Neural crest cell (in vitro differentiated cells): ENCODE data around the gene GH2. TPM values are rescaled to one million over a fixed set of nuclear protein-coding genes. Genes with fewer than 3 reads are reported as not detected.
"Not testable (repeated sequence)": the region's sequence is repeated elsewhere in the genome, so short reads cannot be mapped to it uniquely, and the experiment has no call there.

Experiments
- DNase-seq: peaks from one replicate; pipeline ENCODE4 v3.0.0; 2021; ENCODE audit warnings: low read depth, mixed read lengths, low spot score
- H3K27ac Mint-ChIP-seq: one replicate; pipeline ENCODE4 v1.8.0; 2021; ENCODE audit warnings: mild to moderate bottlenecking, mixed read lengths; ENCODE audit not compliant: unreplicated experiment
- H3K27me3 Mint-ChIP-seq: 2 replicates; pipeline ENCODE4 v1.8.0; 2021; ENCODE audit warnings: low read depth, mild to moderate bottlenecking, mixed read lengths
- H3K36me3 Mint-ChIP-seq: 2 replicates; pipeline ENCODE4 v1.8.0; 2021; ENCODE audit warnings: low read depth, mild to moderate bottlenecking, mixed read lengths
- H3K4me1 Mint-ChIP-seq: 2 replicates; pipeline ENCODE4 v1.8.0; 2021; ENCODE audit warnings: mixed read lengths
- H3K4me3 Mint-ChIP-seq: one replicate; pipeline ENCODE4 v1.8.0; 2021; ENCODE audit warnings: mild to moderate bottlenecking, mixed read lengths
- H3K9me3 Mint-ChIP-seq: 2 replicates; pipeline ENCODE4 v1.8.0; 2021; ENCODE audit warnings: mixed read lengths
- CTCF ChIP-seq: fragments of 200-600 bp; sonication (generic); conservative IDR thresholded peaks from 2 replicates; pipeline ENCODE4 v1.5.0; 2021; ENCODE audit warnings: antibody characterized with exemption, mild to moderate bottlenecking
- total RNA-seq: library from RNA; stranded (reverse); gene quantifications from 2 replicates; pipeline ENCODE4 v1.2.1, GENCODE V29; 2021

Gene GH2
- total RNA-seq, 1 donor from 2014 or later: not detected

- H3K36me3 Mint-ChIP-seq: no peaks in the 10 kb centered on the region
- TF ChIP-seq CTCF: no peak
- no peaks in the 10 kb centered on the region for H3K9me3 Mint-ChIP-seq
- H3K4me3 Mint-ChIP-seq: no peak overlapping the region
- DNase-seq: no peak
- no peaks in the 10 kb centered on the region for H3K27me3 Mint-ChIP-seq
- peaks cover 6% of the 10 kb centered on the region for H3K4me1 Mint-ChIP-seq
- H3K27ac Mint-ChIP-seq: no peak overlapping the region
These were observed 45.9 kb upstream of the GH2 start for GRCh38 chr17:63927464-63928171.

- Mint-ChIP-seq H3K9me3 (no peaks in the 10 kb centered on the region), H3K4me3 (no peak overlapping the region), H3K36me3 (no peaks in the 10 kb centered on the region), H3K27me3 (no peaks in the 10 kb centered on the region), H3K27ac (no peak overlapping the region), H3K4me1 (peaks cover 6% of the 10 kb centered on the region)
- DNase-seq: no peak
- no peak for TF ChIP-seq CTCF
These were observed 44.4 kb upstream of the GH2 start for GRCh38 chr17:63926164-63926563.

GRCh38 chr17:63925615-63926014 lies 43.9 kb upstream of the GH2 start:
- TF ChIP-seq CTCF: no peak
- Mint-ChIP-seq H3K4me3 (no peak overlapping the region), H3K36me3 (no peaks in the 10 kb centered on the region), H3K27me3 (no peaks in the 10 kb centered on the region), H3K4me1 (peaks cover 1% of the 10 kb centered on the region), H3K27ac (no peak overlapping the region), H3K9me3 (no peaks in the 10 kb centered on the region)
- no peak for DNase-seq

GRCh38 chr17:63922402-63922801 lies 40.7 kb upstream of the GH2 start:
- H3K4me3 Mint-ChIP-seq, H3K9me3 Mint-ChIP-seq, H3K27me3 Mint-ChIP-seq, DNase-seq, H3K36me3 Mint-ChIP-seq, H3K4me1 Mint-ChIP-seq, H3K27ac Mint-ChIP-seq: not testable (repeated sequence)

GRCh38 chr17:63920779-63921178 lies 39.0 kb upstream of the GH2 start:
- not testable (repeated sequence) for H3K27ac Mint-ChIP-seq, H3K36me3 Mint-ChIP-seq, H3K27me3 Mint-ChIP-seq, H3K9me3 Mint-ChIP-seq, H3K4me1 Mint-ChIP-seq, H3K4me3 Mint-ChIP-seq, DNase-seq

- DNase-seq, H3K9me3 Mint-ChIP-seq: not testable (repeated sequence)
These were observed 38.3 kb upstream of the GH2 start for GRCh38 chr17:63920050-63920449.

GRCh38 chr17:63919311-63919723 lies 37.6 kb upstream of the GH2 start:
- peak; percentile 72 for DNase-seq
- Mint-ChIP-seq H3K27me3 (no peaks in the 10 kb centered on the region), H3K36me3 (no peaks in the 10 kb centered on the region), H3K4me3 (no peak overlapping the region), H3K4me1 (peaks cover 9% of the 10 kb centered on the region), H3K9me3 (no peaks in the 10 kb centered on the region), H3K27ac (no peak overlapping the region)
- TF ChIP-seq CTCF: peak; percentile 76

More at GRCh38 chr17:63920050-63920449, 38.3 kb upstream of the GH2 start:
- H3K4me1 Mint-ChIP-seq, H3K27me3 Mint-ChIP-seq, H3K36me3 Mint-ChIP-seq, H3K4me3 Mint-ChIP-seq: not testable (repeated sequence)
- peak overlapping the region; percentile 57 for H3K27ac Mint-ChIP-seq

- H3K4me1 Mint-ChIP-seq, H3K27ac Mint-ChIP-seq, H3K27me3 Mint-ChIP-seq, DNase-seq, H3K36me3 Mint-ChIP-seq, H3K9me3 Mint-ChIP-seq, H3K4me3 Mint-ChIP-seq: not testable (repeated sequence)
These were observed 37.1 kb upstream of the GH2 start, which contains the start of gene GH1 for GRCh38 chr17:63918789-63919305. GH1 (minus strand) TSS chr17:63918839; CDS start chr17:63918776, 63 bp downstream.
